Psoas muscle (tissue), 8 donors: Measurements from ENCODE around the gene CUEDC1. TPM values are rescaled to one million over a fixed set of nuclear protein-coding genes. Genes with fewer than 3 reads are reported as not detected.
A peak's percentile ranks its signal among the peaks of the same experiment; 100 is the strongest.

Experiments
- ATAC-seq, 4 donors: fragments of 200-7000 bp; cut with Tn5 transposase; one replicate each; pipeline ENCODE4 v1.9.1; 2020; ENCODE audit warnings: moderate library complexity in 3 of 4, mild to moderate bottlenecking in 2 of 4
- DNase-seq, 2 donors: peaks; one replicate each; pipeline ENCODE4 v3.0.0-alpha.2; 2020
- H3K27ac ChIP-seq: fragments of 200-600 bp; one replicate; pipeline ENCODE4 v1.8.0; 2022
- H3K27me3 ChIP-seq, 3 donors: fragments of 200-600 bp in 1 of 3; one replicate each; pipeline versions ENCODE4 v1.6.1 to v1.8.0; 2013 to 2022; ENCODE audit warnings: low read length in 2 of 3, mild to moderate bottlenecking in 2 of 3, moderate library complexity in 1 of 3; ENCODE audit not compliant: insufficient read depth in 3 of 3
- H3K36me3 ChIP-seq, 2 donors: fragments of 200-600 bp in 1 of 2; one replicate each; pipeline versions ENCODE4 v1.6.1 to v1.8.0; 2013 to 2022; ENCODE audit warnings: low read depth in 1 of 2, mild to moderate bottlenecking in 1 of 2, moderate library complexity in 1 of 2; ENCODE audit not compliant: insufficient read depth in 1 of 2
- H3K4me1 ChIP-seq: fragments of 200-600 bp; one replicate; pipeline ENCODE4 v1.8.0; 2022
- H3K4me3 ChIP-seq: fragments of 200-600 bp; one replicate; pipeline ENCODE4 v1.8.0; 2022; ENCODE audit warnings: mild to moderate bottlenecking
- H3K9me3 ChIP-seq: fragments of 200-600 bp; one replicate; pipeline ENCODE4 v1.8.0; 2022
- WGBS, 3 donors: extraction: QIAGEN DNeasy Blood & Tissue Kit; methylation state at CpG; one replicate each; pipeline versions ENCODE4 v1.1.6 to v1.1.7; 2013; 5-methylcytosine and 5-hydroxymethylcytosine counted together
- intact Hi-C, 2 donors: fragments of 100-400 bp; cut with DNase I; formaldehyde crosslinking; loops; one replicate each; pipeline versions ENCODE4 v1.11.0 to v1.14.2; 2022
- polyA plus RNA-seq, 3 donors: library from polyadenylated mRNA; stranded (reverse); fragments of 200-250 nt; gene quantifications; one replicate each; pipeline ENCODE4 v1.2.3, GENCODE V29; 2013
- total RNA-seq, 4 donors: library from RNA; stranded (reverse); fragmentation: NEBNext Ultra II Directional in 2 of 4; extraction: Animal tissue kit (Norgen Biotek cat#: 25700) in 2 of 4; gene quantifications; one replicate each; pipeline versions ENCODE4 v1.2.1 to v1.2.4, GENCODE V29; 2021 to 2023
- TF ChIP-seq, protein P1 (sequence below): fragments of 200-600 bp; IDR thresholded peaks from one replicate; pipeline ENCODE4 v1.8.0; 2022; ENCODE audit warnings: antibody characterized with exemption
- donor health status: healthy with polysubstance abuse.
- donor health status: DM: no; HTN: no; CAD: no; lungs with moderate emphysema.
- donor health status: Bipolar disorder and iron deficiency.
- donor health status: healthy.
- donor health status: DM: yes; HTN: yes; CAD: no.
- donor health status: DM: no; HTN: no; CAD: no.
- donor health status: DM: no; HTN: no; CAD: no.
- donor health status: DM: yes; HTN: yes; CAD: no.

Gene CUEDC1
- total and polyA plus RNA-seq, 7 donors = 28.0 to 67.2 (median 46.4) TPM

GRCh38 chr17:57892820-57893595, 62.2 kb downstream of the CUEDC1 start:
- H3K27me3 ChIP-seq = no peaks in the 10 kb centered on the region
- H3K27ac ChIP-seq = peak overlapping the region; percentile 97
- no peaks in the 10 kb centered on the region for H3K36me3 ChIP-seq
- no peaks in the 10 kb centered on the region for H3K9me3 ChIP-seq
- TF ChIP-seq, protein P1, sequence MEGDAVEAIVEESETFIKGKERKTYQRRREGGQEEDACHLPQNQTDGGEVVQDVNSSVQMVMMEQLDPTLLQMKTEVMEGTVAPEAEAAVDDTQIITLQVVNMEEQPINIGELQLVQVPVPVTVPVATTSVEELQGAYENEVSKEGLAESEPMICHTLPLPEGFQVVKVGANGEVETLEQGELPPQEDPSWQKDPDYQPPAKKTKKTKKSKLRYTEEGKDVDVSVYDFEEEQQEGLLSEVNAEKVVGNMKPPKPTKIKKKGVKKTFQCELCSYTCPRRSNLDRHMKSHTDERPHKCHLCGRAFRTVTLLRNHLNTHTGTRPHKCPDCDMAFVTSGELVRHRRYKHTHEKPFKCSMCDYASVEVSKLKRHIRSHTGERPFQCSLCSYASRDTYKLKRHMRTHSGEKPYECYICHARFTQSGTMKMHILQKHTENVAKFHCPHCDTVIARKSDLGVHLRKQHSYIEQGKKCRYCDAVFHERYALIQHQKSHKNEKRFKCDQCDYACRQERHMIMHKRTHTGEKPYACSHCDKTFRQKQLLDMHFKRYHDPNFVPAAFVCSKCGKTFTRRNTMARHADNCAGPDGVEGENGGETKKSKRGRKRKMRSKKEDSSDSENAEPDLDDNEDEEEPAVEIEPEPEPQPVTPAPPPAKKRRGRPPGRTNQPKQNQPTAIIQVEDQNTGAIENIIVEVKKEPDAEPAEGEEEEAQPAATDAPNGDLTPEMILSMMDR = no peak
- peak; percentile 93 to 97 for DNase-seq
- intact Hi-C loops = loop anchor here (1.0 to 5.0 kb wide), 4 partner anchors 36 to 94 kb away; partner anchors contain the start of gene VEZF1 (in 1 of the 2)
- H3K4me1 ChIP-seq = peaks cover 87% of the 10 kb centered on the region
- H3K4me3 ChIP-seq = peak overlapping the region; percentile 58
- WGBS, 3 donors = 2 to 3% (median 2%) methylated on average over 16 of the region's 16 CpGs
- ATAC-seq = peak; percentile 71 to 77 (median 71)

GRCh38 chr17:57892146-57892819, 62.9 kb downstream of the CUEDC1 start:
- peaks cover 83% of the 10 kb centered on the region for H3K4me1 ChIP-seq
- intact Hi-C loops = loop anchor here (1.0 to 5.0 kb wide), 4 partner anchors 35 to 95 kb away; partner anchors contain the start of gene VEZF1 (in 1 of the 2)
- ATAC-seq = peak; percentile 50 to 59 (median 52)

DNA sequence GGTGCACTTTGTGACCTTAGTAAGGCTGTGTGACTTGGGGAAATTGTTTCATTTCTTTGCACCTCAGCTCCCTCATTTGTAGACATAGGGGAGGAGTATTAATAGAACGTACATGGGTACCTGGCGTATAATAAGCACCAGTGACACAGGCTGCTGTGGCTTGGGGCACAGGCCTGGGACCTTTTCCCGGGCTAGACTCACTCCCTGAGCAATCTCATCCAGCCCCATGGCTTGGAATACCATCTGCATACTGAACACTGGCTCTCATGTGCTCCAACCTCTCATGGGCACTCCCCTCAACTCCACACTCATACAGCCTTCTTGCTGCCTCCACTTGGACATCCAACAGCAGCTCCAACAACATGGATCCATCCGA, 64.4 kb downstream of the CUEDC1 start:
- peak; percentile 48 to 64 (median 56) for ATAC-seq
- intact Hi-C loops = loop anchor here (2.0 to 5.0 kb wide), 5 partner anchors 34 to 104 kb away; partner anchors contain the start of gene VEZF1 (in 1 of the 2)
- no peaks in the 10 kb centered on the region for H3K27me3 ChIP-seq
- H3K27ac ChIP-seq = peak overlapping the region; percentile 97
- DNase-seq = peak in 1 of 2 donors; percentile 85
- peaks cover 79% of the 10 kb centered on the region for H3K4me1 ChIP-seq
- TF ChIP-seq, protein P1 = no peak
- H3K9me3 ChIP-seq = no peaks in the 10 kb centered on the region
- H3K36me3 ChIP-seq = no peaks in the 10 kb centered on the region
- WGBS, 3 donors = 27 to 47% (median 39%) methylated on average over 3 to 4 of the region's 4 CpGs
- H3K4me3 ChIP-seq = no peak overlapping the region

More at GRCh38 chr17:57892146-57892819, 62.9 kb downstream of the CUEDC1 start:
- Histone ChIP-seq H3K27me3 (no peaks in the 10 kb centered on the region), H3K36me3 (no peaks in the 10 kb centered on the region), H3K4me3 (peak overlapping the region; percentile 58), H3K27ac (peak overlapping the region; percentile 97), H3K9me3 (no peaks in the 10 kb centered on the region)
- DNase-seq = peak; percentile 90 to 94
- TF ChIP-seq, protein P1 = peak; percentile 96
- WGBS, 3 donors = 20 to 34% (median 22%) methylated on average over 6 of the region's 6 CpGs

GRCh38 chr17:57889892-57890856, 65.0 kb downstream of the CUEDC1 start:
- 24 to 31% (median 28%) methylated on average over 11 of the region's 11 CpGs for WGBS, 3 donors
- Histone ChIP-seq H3K9me3 (no peaks in the 10 kb centered on the region), H3K27me3 (no peaks in the 10 kb centered on the region), H3K36me3 (peaks cover 0 to 3% of the 10 kb centered on the region in 2 donors), H3K4me3 (no peak overlapping the region), H3K27ac (peak overlapping the region; percentile 97), H3K4me1 (peaks cover 72% of the 10 kb centered on the region)
- DNase-seq (peak; percentile 91 to 98), ATAC-seq (peak; percentile 69 to 74 (median 71))
- TF ChIP-seq, protein P1 = no peak
- intact Hi-C loops = loop anchor here (2.0 to 5.0 kb wide), 5 partner anchors 33 to 105 kb away; partner anchors contain the start of gene VEZF1 (in 1 of the 2)
